ENCODE data around the gene CD82.

DNA sequence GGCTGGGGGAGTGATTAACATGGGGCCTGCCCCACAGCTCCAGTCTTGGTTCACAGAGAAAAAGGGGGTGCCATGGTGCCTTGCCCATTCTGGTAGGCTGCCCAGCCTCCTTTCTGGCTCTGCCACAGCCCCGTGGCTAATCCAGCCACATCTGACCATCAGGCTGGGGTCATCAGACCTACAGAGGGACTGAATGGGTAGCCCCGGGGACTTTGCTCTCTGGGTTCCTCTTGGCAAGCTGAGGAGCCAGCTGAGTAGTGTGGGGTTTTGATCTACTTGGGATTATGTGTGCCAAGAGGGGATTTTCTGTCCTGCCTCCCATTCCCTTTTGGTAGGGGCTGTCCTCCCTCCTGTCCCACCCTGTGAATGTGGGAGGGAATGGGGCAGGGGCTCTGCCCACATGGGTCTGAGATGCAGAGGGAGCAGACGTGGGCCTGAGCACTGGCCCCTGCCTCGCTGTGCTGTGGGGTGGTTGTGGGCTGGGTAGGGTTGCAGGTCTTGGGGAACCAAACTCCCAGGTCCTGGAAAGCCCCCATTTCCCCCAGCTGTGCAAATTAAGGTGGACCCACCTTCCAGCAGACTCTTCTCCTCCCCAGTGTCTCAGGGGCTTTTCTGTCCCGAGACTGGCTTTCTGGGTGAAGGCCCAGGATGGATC lies 32.0 kb downstream of the CD82 start:
- TF ChIP-seq, protein P1, sequence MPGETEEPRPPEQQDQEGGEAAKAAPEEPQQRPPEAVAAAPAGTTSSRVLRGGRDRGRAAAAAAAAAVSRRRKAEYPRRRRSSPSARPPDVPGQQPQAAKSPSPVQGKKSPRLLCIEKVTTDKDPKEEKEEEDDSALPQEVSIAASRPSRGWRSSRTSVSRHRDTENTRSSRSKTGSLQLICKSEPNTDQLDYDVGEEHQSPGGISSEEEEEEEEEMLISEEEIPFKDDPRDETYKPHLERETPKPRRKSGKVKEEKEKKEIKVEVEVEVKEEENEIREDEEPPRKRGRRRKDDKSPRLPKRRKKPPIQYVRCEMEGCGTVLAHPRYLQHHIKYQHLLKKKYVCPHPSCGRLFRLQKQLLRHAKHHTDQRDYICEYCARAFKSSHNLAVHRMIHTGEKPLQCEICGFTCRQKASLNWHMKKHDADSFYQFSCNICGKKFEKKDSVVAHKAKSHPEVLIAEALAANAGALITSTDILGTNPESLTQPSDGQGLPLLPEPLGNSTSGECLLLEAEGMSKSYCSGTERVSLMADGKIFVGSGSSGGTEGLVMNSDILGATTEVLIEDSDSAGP (CRISPR knock-in tag; IDR thresholded peaks at IDR 0.05; ENCODE audit: borderline replicate concordance), result no peak
- TF ChIP-seq, protein P2, sequence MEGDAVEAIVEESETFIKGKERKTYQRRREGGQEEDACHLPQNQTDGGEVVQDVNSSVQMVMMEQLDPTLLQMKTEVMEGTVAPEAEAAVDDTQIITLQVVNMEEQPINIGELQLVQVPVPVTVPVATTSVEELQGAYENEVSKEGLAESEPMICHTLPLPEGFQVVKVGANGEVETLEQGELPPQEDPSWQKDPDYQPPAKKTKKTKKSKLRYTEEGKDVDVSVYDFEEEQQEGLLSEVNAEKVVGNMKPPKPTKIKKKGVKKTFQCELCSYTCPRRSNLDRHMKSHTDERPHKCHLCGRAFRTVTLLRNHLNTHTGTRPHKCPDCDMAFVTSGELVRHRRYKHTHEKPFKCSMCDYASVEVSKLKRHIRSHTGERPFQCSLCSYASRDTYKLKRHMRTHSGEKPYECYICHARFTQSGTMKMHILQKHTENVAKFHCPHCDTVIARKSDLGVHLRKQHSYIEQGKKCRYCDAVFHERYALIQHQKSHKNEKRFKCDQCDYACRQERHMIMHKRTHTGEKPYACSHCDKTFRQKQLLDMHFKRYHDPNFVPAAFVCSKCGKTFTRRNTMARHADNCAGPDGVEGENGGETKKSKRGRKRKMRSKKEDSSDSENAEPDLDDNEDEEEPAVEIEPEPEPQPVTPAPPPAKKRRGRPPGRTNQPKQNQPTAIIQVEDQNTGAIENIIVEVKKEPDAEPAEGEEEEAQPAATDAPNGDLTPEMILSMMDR (CRISPR knock-in tag; IDR thresholded peaks at IDR 0.05), result no peak
- TF ChIP-seq, protein P3, sequence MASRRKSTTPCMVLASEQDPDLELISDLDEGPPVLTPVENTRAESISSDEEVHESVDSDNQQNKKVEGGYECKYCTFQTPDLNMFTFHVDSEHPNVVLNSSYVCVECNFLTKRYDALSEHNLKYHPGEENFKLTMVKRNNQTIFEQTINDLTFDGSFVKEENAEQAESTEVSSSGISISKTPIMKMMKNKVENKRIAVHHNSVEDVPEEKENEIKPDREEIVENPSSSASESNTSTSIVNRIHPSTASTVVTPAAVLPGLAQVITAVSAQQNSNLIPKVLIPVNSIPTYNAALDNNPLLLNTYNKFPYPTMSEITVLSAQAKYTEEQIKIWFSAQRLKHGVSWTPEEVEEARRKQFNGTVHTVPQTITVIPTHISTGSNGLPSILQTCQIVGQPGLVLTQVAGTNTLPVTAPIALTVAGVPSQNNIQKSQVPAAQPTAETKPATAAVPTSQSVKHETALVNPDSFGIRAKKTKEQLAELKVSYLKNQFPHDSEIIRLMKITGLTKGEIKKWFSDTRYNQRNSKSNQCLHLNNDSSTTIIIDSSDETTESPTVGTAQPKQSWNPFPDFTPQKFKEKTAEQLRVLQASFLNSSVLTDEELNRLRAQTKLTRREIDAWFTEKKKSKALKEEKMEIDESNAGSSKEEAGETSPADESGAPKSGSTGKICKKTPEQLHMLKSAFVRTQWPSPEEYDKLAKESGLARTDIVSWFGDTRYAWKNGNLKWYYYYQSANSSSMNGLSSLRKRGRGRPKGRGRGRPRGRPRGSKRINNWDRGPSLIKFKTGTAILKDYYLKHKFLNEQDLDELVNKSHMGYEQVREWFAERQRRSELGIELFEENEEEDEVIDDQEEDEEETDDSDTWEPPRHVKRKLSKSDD (CRISPR knock-in tag; IDR thresholded peaks at IDR 0.05; ENCODE audit: low read depth), result no peak
- TF ChIP-seq, protein P4, sequence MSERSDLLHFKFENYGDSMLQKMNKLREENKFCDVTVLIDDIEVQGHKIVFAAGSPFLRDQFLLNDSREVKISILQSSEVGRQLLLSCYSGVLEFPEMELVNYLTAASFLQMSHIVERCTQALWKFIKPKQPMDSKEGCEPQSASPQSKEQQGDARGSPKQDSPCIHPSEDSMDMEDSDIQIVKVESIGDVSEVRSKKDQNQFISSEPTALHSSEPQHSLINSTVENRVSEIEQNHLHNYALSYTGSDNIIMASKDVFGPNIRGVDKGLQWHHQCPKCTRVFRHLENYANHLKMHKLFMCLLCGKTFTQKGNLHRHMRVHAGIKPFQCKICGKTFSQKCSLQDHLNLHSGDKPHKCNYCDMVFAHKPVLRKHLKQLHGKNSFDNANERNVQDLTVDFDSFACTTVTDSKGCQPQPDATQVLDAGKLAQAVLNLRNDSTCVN (CRISPR knock-in tag; IDR thresholded peaks at IDR 0.05; ENCODE audit: borderline replicate concordance), result no peak
- TF ChIP-seq CEBPB (IDR thresholded peaks at IDR 0.05; ENCODE audit: borderline replicate concordance, low read depth, low read length), result no peak
- TF ChIP-seq, protein P5, sequence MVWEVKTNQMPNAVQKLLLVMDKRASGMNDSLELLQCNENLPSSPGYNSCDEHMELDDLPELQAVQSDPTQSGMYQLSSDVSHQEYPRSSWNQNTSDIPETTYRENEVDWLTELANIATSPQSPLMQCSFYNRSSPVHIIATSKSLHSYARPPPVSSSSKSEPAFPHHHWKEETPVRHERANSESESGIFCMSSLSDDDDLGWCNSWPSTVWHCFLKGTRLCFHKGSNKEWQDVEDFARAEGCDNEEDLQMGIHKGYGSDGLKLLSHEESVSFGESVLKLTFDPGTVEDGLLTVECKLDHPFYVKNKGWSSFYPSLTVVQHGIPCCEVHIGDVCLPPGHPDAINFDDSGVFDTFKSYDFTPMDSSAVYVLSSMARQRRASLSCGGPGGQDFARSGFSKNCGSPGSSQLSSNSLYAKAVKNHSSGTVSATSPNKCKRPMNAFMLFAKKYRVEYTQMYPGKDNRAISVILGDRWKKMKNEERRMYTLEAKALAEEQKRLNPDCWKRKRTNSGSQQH (CRISPR knock-in tag; IDR thresholded peaks at IDR 0.05; ENCODE audit: low read depth), result no peak
- no peak for TF ChIP-seq HNRNPK (IDR thresholded peaks at IDR 0.05; ENCODE audit: low read depth, low read length, poor library complexity, severe bottlenecking)
- TF ChIP-seq, protein P6, sequence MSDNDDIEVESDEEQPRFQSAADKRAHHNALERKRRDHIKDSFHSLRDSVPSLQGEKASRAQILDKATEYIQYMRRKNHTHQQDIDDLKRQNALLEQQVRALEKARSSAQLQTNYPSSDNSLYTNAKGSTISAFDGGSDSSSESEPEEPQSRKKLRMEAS (IDR thresholded peaks at IDR 0.05), result no peak
- TF ChIP-seq, protein P7, sequence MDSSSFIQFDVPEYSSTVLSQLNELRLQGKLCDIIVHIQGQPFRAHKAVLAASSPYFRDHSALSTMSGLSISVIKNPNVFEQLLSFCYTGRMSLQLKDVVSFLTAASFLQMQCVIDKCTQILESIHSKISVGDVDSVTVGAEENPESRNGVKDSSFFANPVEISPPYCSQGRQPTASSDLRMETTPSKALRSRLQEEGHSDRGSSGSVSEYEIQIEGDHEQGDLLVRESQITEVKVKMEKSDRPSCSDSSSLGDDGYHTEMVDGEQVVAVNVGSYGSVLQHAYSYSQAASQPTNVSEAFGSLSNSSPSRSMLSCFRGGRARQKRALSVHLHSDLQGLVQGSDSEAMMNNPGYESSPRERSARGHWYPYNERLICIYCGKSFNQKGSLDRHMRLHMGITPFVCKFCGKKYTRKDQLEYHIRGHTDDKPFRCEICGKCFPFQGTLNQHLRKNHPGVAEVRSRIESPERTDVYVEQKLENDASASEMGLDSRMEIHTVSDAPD (CRISPR knock-in tag; IDR thresholded peaks at IDR 0.05), result no peak
- TF ChIP-seq SOX13 (IDR thresholded peaks at IDR 0.05), result no peak
- no peak for TF ChIP-seq SOX13 (CRISPR knock-in tag; conservative IDR thresholded peaks at IDR 0.05 in 1 of 2, IDR thresholded peaks at IDR 0.05 in 1 of 2)
- no peak for TF ChIP-seq SRF (IDR thresholded peaks at IDR 0.05; ENCODE audit: low read depth, low read length)
- TF ChIP-seq POLR2A (IDR thresholded peaks at IDR 0.05; ENCODE audit: insufficient read depth in 1 of 2, low read depth in 2 of 2, low read length in 2 of 2), result no peak
- TF ChIP-seq, protein P8, sequence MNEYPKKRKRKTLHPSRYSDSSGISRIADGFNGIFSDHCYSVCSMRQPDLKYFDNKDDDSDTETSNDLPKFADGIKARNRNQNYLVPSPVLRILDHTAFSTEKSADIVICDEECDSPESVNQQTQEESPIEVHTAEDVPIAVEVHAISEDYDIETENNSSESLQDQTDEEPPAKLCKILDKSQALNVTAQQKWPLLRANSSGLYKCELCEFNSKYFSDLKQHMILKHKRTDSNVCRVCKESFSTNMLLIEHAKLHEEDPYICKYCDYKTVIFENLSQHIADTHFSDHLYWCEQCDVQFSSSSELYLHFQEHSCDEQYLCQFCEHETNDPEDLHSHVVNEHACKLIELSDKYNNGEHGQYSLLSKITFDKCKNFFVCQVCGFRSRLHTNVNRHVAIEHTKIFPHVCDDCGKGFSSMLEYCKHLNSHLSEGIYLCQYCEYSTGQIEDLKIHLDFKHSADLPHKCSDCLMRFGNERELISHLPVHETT (CRISPR knock-in tag; conservative IDR thresholded peaks at IDR 0.05), result no peak
